Tibial nerve (tissue), 4 donors: ENCODE data around the gene ZC3H13. TPM values are rescaled to one million over a fixed set of nuclear protein-coding genes. Genes with fewer than 3 reads are reported as not detected.

Source experiments
- DNase-seq, 2 donors: peaks; one replicate each; pipeline ENCODE4 v3.0.0-alpha.2; 2019; ENCODE audit warnings: low spot score in 2 of 2
- H3K27ac ChIP-seq, 4 donors: fragments of 200-600 bp; sonication (generic) in 3 of 4; one replicate each; pipeline ENCODE4 v1.5.1; 2017 to 2019; ENCODE audit warnings: mild to moderate bottlenecking in 1 of 4
- H3K27me3 ChIP-seq, 2 donors: fragments of 200-600 bp; sonication (generic) in 1 of 2; one replicate each; pipeline versions ENCODE4 v1.5.1 to v1.6.0; 2017 to 2019
- H3K36me3 ChIP-seq, 3 donors: fragments of 200-600 bp; sonication (generic); one replicate each; pipeline ENCODE4 v1.5.1; 2018 to 2019
- H3K4me1 ChIP-seq, 4 donors: fragments of 200-600 bp; sonication (generic) in 3 of 4; one replicate each; pipeline ENCODE4 v1.5.1; 2017 to 2019
- H3K4me3 ChIP-seq, 4 donors: fragments of 200-600 bp; sonication (generic) in 3 of 4; one replicate each; pipeline ENCODE4 v1.5.1; 2017 to 2019; ENCODE audit warnings: mild to moderate bottlenecking in 1 of 4, moderate library complexity in 1 of 4
- H3K9me3 ChIP-seq, 4 donors: fragments of 200-600 bp; sonication (generic) in 3 of 4; one replicate each; pipeline ENCODE4 v1.5.1; 2017 to 2019
- EP300 ChIP-seq, 2 donors: sonication (generic); formaldehyde crosslinking; IDR thresholded peaks; one replicate each; pipeline ENCODE4 v1.6.1; 2017; ENCODE audit warnings: antibody characterized with exemption in 2 of 2, mild to moderate bottlenecking in 1 of 2
- POLR2A ChIP-seq, 2 donors: fragments of 450-650 bp; IDR thresholded peaks; one replicate each; pipeline ENCODE4 v1.6.1; 2017; ENCODE audit warnings: antibody characterized with exemption in 2 of 2, mild to moderate bottlenecking in 2 of 2, moderate library complexity in 2 of 2
- WGBS, 2 donors: methylation state at CpG; one replicate each; pipeline ENCODE4 v1.1.5; 2018; 5-methylcytosine and 5-hydroxymethylcytosine counted together
- total RNA-seq, 4 donors: library from RNA; depleted of rRNA; stranded (reverse); fragments of >200 nt; gene quantifications; one replicate each; pipeline ENCODE4 v1.1.0, GENCODE V29; 2016
- TF ChIP-seq, protein P1 (sequence below), 5 experiments: fragments of 200-600 bp in 3 of 5; fragments of 450-650 bp in 2 of 5; sonication (generic) in 3 of 5; IDR thresholded peaks; one replicate each; pipeline ENCODE4 v1.5.1; 2016 to 2019; ENCODE audit warnings: antibody characterized with exemption in 5 of 5, mild to moderate bottlenecking in 3 of 5, moderate library complexity in 2 of 5

ZC3H13 gene
- total RNA-seq, 4 donors from 2014 or later = 34.7 to 55.9 (median 44.2) TPM

DNA sequence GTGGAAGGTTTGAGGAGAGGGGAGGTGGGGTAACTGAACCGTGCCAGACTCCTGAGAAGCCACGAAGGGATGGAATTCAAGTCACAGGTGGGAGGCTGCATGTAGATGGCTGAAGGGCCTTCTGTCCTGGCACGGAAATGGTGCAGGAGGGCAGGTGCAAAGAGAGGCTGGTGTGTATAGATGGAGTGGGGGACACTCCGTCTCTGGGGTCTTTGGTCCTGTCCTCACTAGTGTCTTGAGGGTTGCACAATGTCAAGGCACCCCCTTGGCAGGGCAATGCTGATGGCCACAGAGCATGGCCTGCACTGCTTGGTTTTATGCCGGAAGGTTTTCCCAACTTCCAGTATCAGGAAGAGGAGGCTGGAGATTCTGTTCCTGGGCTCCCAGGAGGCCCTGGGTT is 118.3 kb downstream of the ZC3H13 start:
- no peak for DNase-seq
- Histone ChIP-seq H3K4me3 (no peak overlapping the region), H3K4me1 (no peaks in the 10 kb centered on the region), H3K9me3 (no peaks in the 10 kb centered on the region), H3K27ac (no peak overlapping the region), H3K36me3 (no peaks in the 10 kb centered on the region), H3K27me3 (no peaks in the 10 kb centered on the region)
- WGBS, 2 donors = 90 to 93% methylated on average over 5 of the region's 5 CpGs
- TF ChIP-seq, protein P1, sequence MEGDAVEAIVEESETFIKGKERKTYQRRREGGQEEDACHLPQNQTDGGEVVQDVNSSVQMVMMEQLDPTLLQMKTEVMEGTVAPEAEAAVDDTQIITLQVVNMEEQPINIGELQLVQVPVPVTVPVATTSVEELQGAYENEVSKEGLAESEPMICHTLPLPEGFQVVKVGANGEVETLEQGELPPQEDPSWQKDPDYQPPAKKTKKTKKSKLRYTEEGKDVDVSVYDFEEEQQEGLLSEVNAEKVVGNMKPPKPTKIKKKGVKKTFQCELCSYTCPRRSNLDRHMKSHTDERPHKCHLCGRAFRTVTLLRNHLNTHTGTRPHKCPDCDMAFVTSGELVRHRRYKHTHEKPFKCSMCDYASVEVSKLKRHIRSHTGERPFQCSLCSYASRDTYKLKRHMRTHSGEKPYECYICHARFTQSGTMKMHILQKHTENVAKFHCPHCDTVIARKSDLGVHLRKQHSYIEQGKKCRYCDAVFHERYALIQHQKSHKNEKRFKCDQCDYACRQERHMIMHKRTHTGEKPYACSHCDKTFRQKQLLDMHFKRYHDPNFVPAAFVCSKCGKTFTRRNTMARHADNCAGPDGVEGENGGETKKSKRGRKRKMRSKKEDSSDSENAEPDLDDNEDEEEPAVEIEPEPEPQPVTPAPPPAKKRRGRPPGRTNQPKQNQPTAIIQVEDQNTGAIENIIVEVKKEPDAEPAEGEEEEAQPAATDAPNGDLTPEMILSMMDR (IDR thresholded peaks at IDR 0.05) = no peak
- TF ChIP-seq POLR2A (IDR thresholded peaks at IDR 0.05) (no peak), EP300 (IDR thresholded peaks at IDR 0.05) (no peak)

DNA sequence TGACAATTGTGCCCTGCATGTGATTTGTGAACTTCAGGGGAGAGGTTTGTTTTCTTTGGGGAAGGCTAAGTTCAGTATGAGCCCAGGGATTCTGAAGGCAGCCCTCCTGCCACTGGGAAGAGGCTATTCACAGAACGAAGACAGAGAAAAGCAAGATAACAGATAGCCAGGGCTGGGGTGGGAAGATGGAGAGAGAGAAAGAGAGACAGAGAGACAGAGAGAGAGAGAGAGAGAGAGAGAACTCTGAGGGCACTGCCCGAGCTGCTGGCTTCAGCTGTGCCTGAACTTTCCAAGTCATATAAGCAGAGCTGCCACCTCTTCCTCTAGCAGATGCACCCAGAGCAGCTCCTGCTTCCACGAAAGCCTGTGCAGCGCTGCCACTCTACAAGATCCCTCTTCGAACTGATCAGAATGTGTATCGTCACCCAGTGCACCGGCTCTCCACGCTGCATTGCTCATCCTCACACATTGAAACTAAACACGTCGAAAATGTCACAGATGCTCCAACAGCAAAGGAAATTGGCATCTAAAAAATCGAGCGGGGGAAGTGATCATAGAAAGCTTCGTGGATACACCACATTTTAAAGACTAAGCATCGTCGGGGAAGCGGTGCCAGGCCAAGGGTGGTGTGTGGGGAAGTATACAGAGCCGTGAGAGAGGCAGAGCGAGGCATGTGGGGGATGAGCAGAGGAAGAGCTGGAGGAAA is 119.2 kb downstream of the ZC3H13 start:
- Histone ChIP-seq H3K36me3 (no peaks in the 10 kb centered on the region), H3K27me3 (no peaks in the 10 kb centered on the region), H3K4me1 (no peaks in the 10 kb centered on the region), H3K9me3 (no peaks in the 10 kb centered on the region), H3K27ac (no peak overlapping the region), H3K4me3 (no peak overlapping the region)
- TF ChIP-seq EP300 (IDR thresholded peaks at IDR 0.05) (no peak), POLR2A (IDR thresholded peaks at IDR 0.05) (no peak)
- TF ChIP-seq, protein P1 (IDR thresholded peaks at IDR 0.05) = no peak
- no peak for DNase-seq
- 73 to 75% methylated on average over 18 of the region's 18 CpGs for WGBS, 2 donors

DNA sequence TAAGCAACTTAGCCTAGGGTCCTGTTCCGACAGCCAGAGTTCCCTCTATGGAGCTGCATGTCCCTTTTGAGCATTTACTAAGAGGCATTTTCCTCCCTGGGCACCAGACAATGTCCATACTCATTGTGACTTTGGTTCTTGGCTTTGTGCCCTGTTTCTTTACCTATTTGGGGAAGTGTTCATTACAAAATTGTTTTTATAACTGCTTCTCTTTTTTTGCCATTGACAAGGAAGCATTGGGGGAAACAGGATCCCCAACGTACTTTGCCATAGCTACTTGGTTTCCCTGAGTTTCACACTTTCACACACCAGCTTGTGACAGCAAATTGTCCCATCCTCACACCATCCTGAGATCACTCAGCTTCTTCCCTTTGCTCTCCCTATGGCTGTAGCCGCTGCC is 119.9 kb downstream of the ZC3H13 start:
- H3K27ac ChIP-seq = no peak overlapping the region
- H3K4me3 ChIP-seq = no peak overlapping the region
- peak in 1 of 2 donors; percentile 23 for DNase-seq
- no peaks in the 10 kb centered on the region for H3K36me3 ChIP-seq
- WGBS, 2 donors = 51 to 57% methylated on average over 3 of the region's 3 CpGs
- peak in 1 of 2 donors; percentile 35 for TF ChIP-seq EP300 (IDR thresholded peaks at IDR 0.05)
- TF ChIP-seq, protein P1 (IDR thresholded peaks at IDR 0.05) = no peak
- H3K4me1 ChIP-seq = no peaks in the 10 kb centered on the region
- no peaks in the 10 kb centered on the region for H3K27me3 ChIP-seq
- no peaks in the 10 kb centered on the region for H3K9me3 ChIP-seq

DNA sequence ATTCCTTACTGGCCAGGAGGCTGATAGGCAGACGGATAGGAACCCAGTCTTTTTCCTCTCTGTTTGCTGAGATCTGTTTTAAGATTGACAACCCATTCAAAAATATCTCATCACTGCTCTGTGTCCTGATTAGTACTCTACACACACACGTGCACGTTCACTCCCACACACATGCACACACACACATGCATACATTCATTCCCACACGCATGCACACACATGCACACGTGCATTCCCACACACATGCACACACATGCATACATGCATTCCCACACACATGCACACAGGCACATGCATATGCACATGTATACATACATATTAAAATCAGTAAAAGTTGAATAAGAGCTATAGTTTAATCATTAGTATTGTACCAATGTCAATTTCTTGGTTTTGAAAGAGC is 120.4 kb downstream of the ZC3H13 start:
- H3K36me3 ChIP-seq = no peaks in the 10 kb centered on the region
- TF ChIP-seq POLR2A (IDR thresholded peaks at IDR 0.05) = no peak
- TF ChIP-seq EP300 (IDR thresholded peaks at IDR 0.05) = no peak
- TF ChIP-seq, protein P1 (IDR thresholded peaks at IDR 0.05) = no peak
- no peak overlapping the region for H3K4me3 ChIP-seq
- no peaks in the 10 kb centered on the region for H3K27me3 ChIP-seq
- DNase-seq = no peak
- 67 to 86% methylated on average over 5 of the region's 5 CpGs for WGBS, 2 donors
- no peaks in the 10 kb centered on the region for H3K4me1 ChIP-seq
- H3K9me3 ChIP-seq = no peaks in the 10 kb centered on the region
- no peak overlapping the region for H3K27ac ChIP-seq

DNA sequence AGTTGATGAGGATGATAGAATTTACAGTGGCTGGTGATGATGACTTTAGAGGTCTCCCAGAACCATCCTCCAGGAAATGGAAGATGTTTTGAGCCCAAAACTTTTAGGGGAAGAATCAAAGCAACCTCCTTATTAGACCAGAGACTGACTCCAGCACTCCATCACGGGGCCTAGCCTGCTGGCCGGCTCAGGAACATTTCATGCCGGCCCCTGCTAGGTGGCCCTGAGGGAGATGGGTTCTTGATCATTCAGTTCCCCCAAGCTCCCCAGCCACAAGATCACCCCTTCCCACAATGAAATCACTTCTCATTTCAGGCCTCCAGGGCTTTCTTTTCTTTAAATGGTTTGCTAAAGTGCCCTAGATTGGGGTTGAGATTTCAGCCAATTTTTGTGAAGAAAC is 121.3 kb downstream of the ZC3H13 start:
- no peaks in the 10 kb centered on the region for H3K9me3 ChIP-seq
- no peak for DNase-seq
- no peaks in the 10 kb centered on the region for H3K36me3 ChIP-seq
- 79 to 91% methylated on average over 3 of the region's 3 CpGs for WGBS, 2 donors
- H3K27ac ChIP-seq = no peak overlapping the region
- no peaks in the 10 kb centered on the region for H3K4me1 ChIP-seq
- no peak overlapping the region for H3K4me3 ChIP-seq
- no peaks in the 10 kb centered on the region for H3K27me3 ChIP-seq
- no peak for TF ChIP-seq EP300 (IDR thresholded peaks at IDR 0.05)
- TF ChIP-seq, protein P1 (IDR thresholded peaks at IDR 0.05) = no peak
- no peak for TF ChIP-seq POLR2A (IDR thresholded peaks at IDR 0.05)
